Testis (tissue), 3 donors: Measurements from ENCODE around the gene LRRC36. TPM values are rescaled to one million over a fixed set of nuclear protein-coding genes. Genes with fewer than 3 reads are reported as not detected.

Experiments
- DNase-seq: peaks from one replicate; pipeline ENCODE4 v3.0.0-alpha.2; 2019
- H3K27ac ChIP-seq, 2 donors: fragments of 200-600 bp; sonication (generic); one replicate each; pipeline ENCODE4 v1.5.1; 2019
- H3K27me3 ChIP-seq: fragments of 200-600 bp; sonication (generic); one replicate; pipeline ENCODE4 v1.5.1; 2019
- H3K36me3 ChIP-seq: fragments of 200-600 bp; sonication (generic); one replicate; pipeline ENCODE4 v1.5.1; 2017; ENCODE audit warnings: low read depth; ENCODE audit errors: missing control alignments
- H3K4me1 ChIP-seq: fragments of 200-600 bp; sonication (generic); one replicate; pipeline ENCODE4 v1.5.1; 2019
- H3K4me3 ChIP-seq, 2 donors: fragments of 200-600 bp; sonication (generic); one replicate each; pipeline ENCODE4 v1.5.1; 2017 to 2019
- H3K9me3 ChIP-seq: fragments of 200-600 bp; sonication (generic); one replicate; pipeline ENCODE4 v1.5.1; 2017
- CTCF ChIP-seq, 3 experiments: fragments of 450-650 bp in 2 of 3; fragments of 200-600 bp in 1 of 3; sonication (generic) in 1 of 3; IDR thresholded peaks; one replicate each; pipeline ENCODE4 v1.5.1; 2016 to 2019; ENCODE audit warnings: antibody characterized with exemption in 3 of 3, mild to moderate bottlenecking in 2 of 3, moderate library complexity in 1 of 3
- POLR2A ChIP-seq: fragments of 450-650 bp; IDR thresholded peaks from one replicate; pipeline ENCODE4 v1.6.1; 2017; ENCODE audit warnings: antibody characterized with exemption, mild to moderate bottlenecking, moderate library complexity
- WGBS, 2 donors: methylation state at CpG; one replicate each; pipeline ENCODE4 v1.1.5; 2018; 5-methylcytosine and 5-hydroxymethylcytosine counted together
- intact Hi-C: fragments of 100-400 bp; cut with DNase I; formaldehyde crosslinking; loops from one replicate; pipeline ENCODE4 v1.15.1; 2023; ENCODE audit warnings: low total_unique reads
- polyA plus RNA-seq: library from polyadenylated mRNA; stranded (reverse); fragments of 350-450 nt; fragmentation: Illumina TruSeq; extraction: RNeasy Lipid Tissue Mini Kit (QIAGEN cat#74804); gene quantifications from one replicate; pipeline ENCODE4 v1.2.3, GENCODE V29; 2014; ENCODE audit warnings: low read depth, low replicate concordance; ENCODE audit not compliant: insufficient read depth
- total RNA-seq, 2 donors: library from RNA; depleted of rRNA; stranded (reverse); fragments of >200 nt; gene quantifications; one replicate each; pipeline ENCODE4 v1.2.3, GENCODE V29; 2016

LRRC36 gene
- total and polyA plus RNA-seq, 3 donors from 2014 or later = 28.3 to 94.5 (median 40.9) TPM

- 23 to 46% methylated on average over 12 to 62 of the region's 83 CpGs for WGBS, 2 donors
- no peaks in the 10 kb centered on the region for H3K9me3 ChIP-seq
- peaks cover 17% of the 10 kb centered on the region for H3K4me1 ChIP-seq
- peak within 1 kb of the TSS; percentile 65 to 67 for H3K4me3 ChIP-seq
- no peaks in the 10 kb centered on the region for H3K27me3 ChIP-seq
- intact Hi-C loops = loop anchor here (10.0 kb wide), 1 partner anchor 55 kb away; no protein-coding TSS in a partner anchor
- peak within 1 kb of the TSS in 1 of 2 donors; percentile 61 for H3K27ac ChIP-seq
- TF ChIP-seq CTCF (IDR thresholded peaks at IDR 0.05) = peak; percentile 54 to 87 (median 70)
- no peak for TF ChIP-seq POLR2A
- H3K36me3 ChIP-seq = no peaks in the 10 kb centered on the region
- DNase-seq = peak; percentile 75
Observed at GRCh38 chr16:67279296-67280089, 47.1 kb upstream of the LRRC36 start, which contains the start of gene PLEKHG4. PLEKHG4 (plus strand) TSS chr16:67279532; CDS start chr16:67280045, 513 bp downstream.

GRCh38 chr16:67280090-67281015, 46.3 kb upstream of the LRRC36 start:
- Histone ChIP-seq H3K27me3 (no peaks in the 10 kb centered on the region), H3K27ac (no peak overlapping the region), H3K4me1 (peaks cover 17% of the 10 kb centered on the region), H3K4me3 (peak overlapping the region in 1 of 2 donors; percentile 65), H3K36me3 (no peaks in the 10 kb centered on the region), H3K9me3 (no peaks in the 10 kb centered on the region)
- no peak for TF ChIP-seq CTCF (IDR thresholded peaks at IDR 0.05)
- no peak for TF ChIP-seq POLR2A
- WGBS, 2 donors = 93 to 96% methylated on average over 7 to 15 of the region's 15 CpGs
- DNase-seq = no peak
- intact Hi-C loops = loop anchor here (10.0 kb wide), 1 partner anchor 54 kb away; no protein-coding TSS in a partner anchor

- Histone ChIP-seq H3K36me3 (no peaks in the 10 kb centered on the region), H3K4me3 (no peak overlapping the region), H3K9me3 (no peaks in the 10 kb centered on the region), H3K27ac (no peak overlapping the region), H3K27me3 (no peaks in the 10 kb centered on the region), H3K4me1 (peaks cover 17% of the 10 kb centered on the region)
- WGBS, 2 donors = 95 to 100% methylated on average over 8 to 14 of the region's 14 CpGs
- intact Hi-C loops = loop anchor here (10.0 kb wide), 1 partner anchor 53 kb away; no protein-coding TSS in a partner anchor
- DNase-seq = no peak
- no peak for TF ChIP-seq CTCF (IDR thresholded peaks at IDR 0.05)
- no peak for TF ChIP-seq POLR2A
Observed at GRCh38 chr16:67281536-67282446, 44.8 kb upstream of the LRRC36 start.

- Histone ChIP-seq H3K36me3 (no peaks in the 10 kb centered on the region), H3K4me3 (no peak overlapping the region), H3K27me3 (no peaks in the 10 kb centered on the region), H3K4me1 (peaks cover 17% of the 10 kb centered on the region), H3K9me3 (no peaks in the 10 kb centered on the region), H3K27ac (no peak overlapping the region)
- no peak for TF ChIP-seq POLR2A
- no peak for TF ChIP-seq CTCF (IDR thresholded peaks at IDR 0.05)
- DNase-seq = no peak
- 99% methylated on average over 10 of the region's 10 CpGs for WGBS, 2 donors
- intact Hi-C loops = loop anchor here (10.0 kb wide), 1 partner anchor 52 kb away; no protein-coding TSS in a partner anchor
Observed at GRCh38 chr16:67282447-67282805, 44.2 kb upstream of the LRRC36 start.
